PFSK-1 (cell line): ENCODE measurements around the gene MRPL36.

Experiments used
- FOXP2 ChIP-seq: optimal IDR thresholded peaks from 2 replicates; pipeline ENCODE3; 2011; ENCODE audit warnings: borderline replicate concordance, control low read depth, inconsistent platforms; ENCODE audit not compliant: insufficient read depth; ENCODE audit errors: extremely low read length, extremely low read depth
- POLR2AphosphoS5 ChIP-seq: IDR thresholded peaks from 2 replicates; pipeline ENCODE4 v1.6.1; 2012; ENCODE audit warnings: low read depth, mild to moderate bottlenecking, control low read depth, low read length, moderate library complexity
- REST ChIP-seq, 2 experiments: IDR thresholded peaks; 2 replicates each; pipeline versions ENCODE4 v1.6.1 to v1.8.0; 2011 to 2012; ENCODE audit warnings: low read depth in 2 of 2, low read length in 2 of 2, control low read depth in 1 of 2, inconsistent platforms in 1 of 2, mild to moderate bottlenecking in 1 of 2, moderate library complexity in 1 of 2; ENCODE audit not compliant: insufficient read depth in 1 of 2
- SIN3A ChIP-seq: IDR thresholded peaks from 2 replicates; pipeline ENCODE4 v1.6.1; 2012; ENCODE audit warnings: mild to moderate bottlenecking, low read length, moderate library complexity, borderline replicate concordance; ENCODE audit not compliant: insufficient read depth
- TAF1 ChIP-seq: IDR thresholded peaks from 2 replicates; pipeline ENCODE4 v1.6.1; 2012; ENCODE audit warnings: low read length, control low read depth, borderline replicate concordance; ENCODE audit not compliant: insufficient read depth

Gene MRPL36

GRCh38 chr5:1806974-1807373 lies 7.3 kb upstream of the MRPL36 start:
- no peak for TF ChIP-seq TAF1
- no peak for TF ChIP-seq SIN3A
- no peak for TF ChIP-seq FOXP2
- TF ChIP-seq REST (IDR thresholded peaks at IDR 0.05; ENCODE audit: insufficient read depth in 1 of 2, low read depth in 2 of 2, low read length in 2 of 2), result no peak
- TF ChIP-seq POLR2AphosphoS5, result no peak

GRCh38 chr5:1806199-1806598 lies 6.6 kb upstream of the MRPL36 start:
- TF ChIP-seq TAF1, result no peak
- TF ChIP-seq SIN3A, result no peak
- TF ChIP-seq FOXP2, result no peak
- no peak for TF ChIP-seq POLR2AphosphoS5
- TF ChIP-seq REST (IDR thresholded peaks at IDR 0.05; ENCODE audit: insufficient read depth in 1 of 2, low read depth in 2 of 2, low read length in 2 of 2), result no peak

GRCh38 chr5:1805736-1806135 lies 6.1 kb upstream of the MRPL36 start:
- TF ChIP-seq POLR2AphosphoS5 (no peak), FOXP2 (no peak)

- TF ChIP-seq FOXP2, result no peak
- TF ChIP-seq POLR2AphosphoS5, result no peak
- TF ChIP-seq SIN3A, result no peak
- TF ChIP-seq REST (IDR thresholded peaks at IDR 0.05; ENCODE audit: insufficient read depth in 1 of 2, low read depth in 2 of 2, low read length in 2 of 2), result no peak
- TF ChIP-seq TAF1, result no peak
Observed at GRCh38 chr5:1805326-1805725, 5.7 kb upstream of the MRPL36 start.

- TF ChIP-seq POLR2AphosphoS5 (no peak), FOXP2 (no peak), SIN3A (no peak), TAF1 (no peak)
Observed at GRCh38 chr5:1804001-1804690, 4.5 kb upstream of the MRPL36 start.

- TF ChIP-seq FOXP2 (no peak), REST (IDR thresholded peaks at IDR 0.05; ENCODE audit: insufficient read depth in 1 of 2, low read depth in 2 of 2, low read length in 2 of 2) (no peak), TAF1 (no peak), POLR2AphosphoS5 (no peak), SIN3A (no peak)
Observed at GRCh38 chr5:1803192-1803591, 3.6 kb upstream of the MRPL36 start.
